A673 (cell line): ENCODE measurements around the gene FCHO1. TPM values are rescaled to one million over a fixed set of nuclear protein-coding genes. Genes with fewer than 3 reads are reported as not detected.
"Not testable (repeated sequence)": the region's sequence is repeated elsewhere in the genome, so short reads cannot be mapped to it uniquely, and the experiment has no call there.

Source experiments
- BruUV-seq: library from RNA; stranded (reverse); fragments of 400-500 nt; replicated peaks from 2 replicates; lab custom pipeline; 2021; lab: Mats Ljungman, UMichigan
- CTCF ChIA-PET: fragments of 300-600 bp; sonication (Branson Sonifier 250); formaldehyde crosslinking; loops from one replicate; lab custom pipeline; 2022; ENCODE audit warnings: antibody characterized with exemption; lab: Charles Lee
- POLR2A ChIA-PET: fragments of 300-600 bp; sonication (Branson Sonifier 250); formaldehyde crosslinking; loops from one replicate; lab custom pipeline; 2022; ENCODE audit warnings: antibody characterized with exemption; ENCODE audit not compliant: low non-redundant PET; lab: Charles Lee
- DNase-seq: peaks from one replicate; pipeline ENCODE4 v3.0.0-alpha.2; 2015; ENCODE audit warnings: low spot score
- H3K27ac ChIP-seq: fragments of 200-600 bp; sonication (generic); 2 replicates; pipeline ENCODE4 v1.5.1; 2016; ENCODE audit warnings: mixed run types, low read depth, mild to moderate bottlenecking, mixed read lengths, antibody characterized with exemption, low read length; ENCODE audit not compliant: poor library complexity, severe bottlenecking
- H3K27me3 ChIP-seq: fragments of 200-600 bp; sonication (generic); replicated peaks from 2 replicates; pipeline ENCODE4 v1.6.1; 2017; ENCODE audit warnings: mixed run types, low read depth, mild to moderate bottlenecking, mixed read lengths, antibody characterized with exemption, low read length; ENCODE audit not compliant: insufficient read depth, poor library complexity
- H3K36me3 ChIP-seq: fragments of 200-600 bp; sonication (generic); 2 replicates; pipeline ENCODE4 v1.6.1; 2016; ENCODE audit warnings: mixed run types, mild to moderate bottlenecking, mixed read lengths, antibody characterized with exemption, low read length; ENCODE audit not compliant: insufficient read depth, poor library complexity, severe bottlenecking
- H3K4me1 ChIP-seq: fragments of 200-600 bp; sonication (generic); 2 replicates; pipeline ENCODE4 v1.6.1; 2017; ENCODE audit warnings: mixed run types, mild to moderate bottlenecking, mixed read lengths, antibody characterized with exemption, low read length; ENCODE audit not compliant: insufficient read depth, poor library complexity, severe bottlenecking
- H3K4me3 ChIP-seq: fragments of 200-600 bp; sonication (generic); 2 replicates; pipeline ENCODE4 v1.5.1; 2016; ENCODE audit warnings: low read depth, mixed run types, mild to moderate bottlenecking, mixed read lengths, low read length; ENCODE audit not compliant: poor library complexity, severe bottlenecking
- H3K9me3 ChIP-seq: fragments of 200-600 bp; sonication (generic); 2 replicates; pipeline ENCODE4 v1.6.1; 2016; ENCODE audit warnings: mixed run types, low read depth, mild to moderate bottlenecking, mixed read lengths, antibody characterized with exemption, low read length; ENCODE audit not compliant: poor library complexity, severe bottlenecking
- EZH2 ChIP-seq: fragments of 200-600 bp; sonication (generic); IDR thresholded peaks from 2 replicates; pipeline ENCODE4 v1.6.1; 2017; ENCODE audit warnings: borderline replicate concordance, low read depth, mild to moderate bottlenecking, mixed read lengths, antibody characterized with exemption, low read length; ENCODE audit not compliant: poor library complexity, severe bottlenecking
- intact Hi-C: fragments of 100-400 bp; cut with micrococcal nuclease; formaldehyde crosslinking; loops from one replicate; pipeline ENCODE4 v1.10.0; 2022; ENCODE audit not compliant: unreplicated experiment
- total RNA-seq: library from RNA; stranded (reverse); gene quantifications from 2 replicates; pipeline ENCODE4 v1.2.3, GENCODE V29; 2021
- TF ChIP-seq, protein P1 (sequence below): fragments of 300-800, 200-600 bp; sonication (generic); conservative IDR thresholded peaks from 2 replicates; pipeline ENCODE4 v1.5.1; 2017; ENCODE audit warnings: low read depth, mild to moderate bottlenecking, antibody characterized with exemption, low read length, moderate library complexity, mixed read lengths

The FCHO1 gene
- total RNA-seq, 1 experiment from 2014 or later: 2.1 TPM

DNA sequence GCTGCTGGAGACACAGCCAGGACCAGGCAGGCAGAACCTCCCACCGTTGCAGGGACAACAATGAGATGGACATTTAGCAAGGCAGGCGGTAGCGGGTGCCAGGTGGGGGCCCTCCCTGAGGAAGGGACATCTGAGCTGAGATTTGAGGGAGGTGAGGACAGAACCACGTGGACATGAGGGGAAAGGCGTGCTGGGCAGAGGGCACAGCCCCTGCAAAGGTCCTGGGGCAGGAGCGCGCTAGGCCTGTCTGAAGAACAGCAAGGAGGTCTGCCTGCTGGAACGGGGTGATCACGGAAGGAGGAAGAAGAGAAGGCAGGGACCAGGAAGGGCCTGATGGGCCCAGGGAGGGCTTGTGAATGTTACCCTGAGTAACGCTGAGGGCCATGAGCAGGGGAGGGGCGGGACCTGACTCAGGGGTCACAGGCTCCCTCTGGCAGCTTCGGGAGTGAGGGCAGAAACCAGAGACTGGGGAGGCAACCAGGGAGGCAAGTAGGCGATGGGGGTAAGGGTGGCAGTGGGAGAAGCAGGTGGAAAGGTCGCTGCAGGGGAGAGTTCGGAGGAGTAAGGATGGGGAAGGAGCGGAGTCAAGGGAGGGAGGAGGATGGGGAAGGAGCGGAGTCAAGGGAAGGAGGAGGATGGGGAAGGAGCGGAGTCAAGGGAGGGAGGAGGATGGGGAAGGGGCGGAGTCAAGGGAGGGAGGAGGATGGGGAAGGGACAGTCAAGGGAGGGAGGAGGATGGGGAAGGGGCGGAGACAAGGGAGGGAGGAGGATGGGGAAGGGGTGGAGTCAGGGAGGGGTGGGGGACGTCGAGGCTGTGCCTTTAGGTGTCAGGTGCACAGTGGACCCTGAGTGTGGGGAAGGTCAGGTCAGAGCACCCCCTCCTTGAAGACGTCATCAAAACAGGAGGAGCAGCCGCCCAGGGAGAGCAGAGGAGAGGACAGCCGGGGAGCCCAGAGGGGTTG lies 28.0 kb downstream of the FCHO1 start:
- intact Hi-C loops: no loop called here
- H3K4me1 ChIP-seq: peaks cover 8% of the 10 kb centered on the region
- DNase-seq: peak; percentile 82
- no TSS peak for BruUV-seq
- ChIA-PET CTCF (no interaction called here), POLR2A (interaction anchor here (0.6 kb wide), 1 partner anchor 174 kb away, joined by 4 read pairs; no protein-coding TSS in a partner anchor)
- TF ChIP-seq EZH2: no peak
- TF ChIP-seq, protein P1, sequence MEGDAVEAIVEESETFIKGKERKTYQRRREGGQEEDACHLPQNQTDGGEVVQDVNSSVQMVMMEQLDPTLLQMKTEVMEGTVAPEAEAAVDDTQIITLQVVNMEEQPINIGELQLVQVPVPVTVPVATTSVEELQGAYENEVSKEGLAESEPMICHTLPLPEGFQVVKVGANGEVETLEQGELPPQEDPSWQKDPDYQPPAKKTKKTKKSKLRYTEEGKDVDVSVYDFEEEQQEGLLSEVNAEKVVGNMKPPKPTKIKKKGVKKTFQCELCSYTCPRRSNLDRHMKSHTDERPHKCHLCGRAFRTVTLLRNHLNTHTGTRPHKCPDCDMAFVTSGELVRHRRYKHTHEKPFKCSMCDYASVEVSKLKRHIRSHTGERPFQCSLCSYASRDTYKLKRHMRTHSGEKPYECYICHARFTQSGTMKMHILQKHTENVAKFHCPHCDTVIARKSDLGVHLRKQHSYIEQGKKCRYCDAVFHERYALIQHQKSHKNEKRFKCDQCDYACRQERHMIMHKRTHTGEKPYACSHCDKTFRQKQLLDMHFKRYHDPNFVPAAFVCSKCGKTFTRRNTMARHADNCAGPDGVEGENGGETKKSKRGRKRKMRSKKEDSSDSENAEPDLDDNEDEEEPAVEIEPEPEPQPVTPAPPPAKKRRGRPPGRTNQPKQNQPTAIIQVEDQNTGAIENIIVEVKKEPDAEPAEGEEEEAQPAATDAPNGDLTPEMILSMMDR: no peak
- no peaks in the 10 kb centered on the region for H3K36me3 ChIP-seq
- H3K27ac ChIP-seq: no peak overlapping the region
- no peaks in the 10 kb centered on the region for H3K9me3 ChIP-seq
- H3K4me3 ChIP-seq: no peak overlapping the region
- H3K27me3 ChIP-seq: no peaks in the 10 kb centered on the region

GRCh38 chr19:17780781-17781180 lies 29.5 kb downstream of the FCHO1 start:
- no peak for DNase-seq
- Histone ChIP-seq H3K4me3 (no peak overlapping the region), H3K9me3 (no peaks in the 10 kb centered on the region), H3K36me3 (no peaks in the 10 kb centered on the region), H3K4me1 (peaks cover 8% of the 10 kb centered on the region), H3K27me3 (no peaks in the 10 kb centered on the region), H3K27ac (no peak overlapping the region)
- no TSS peak for BruUV-seq
- no peak for TF ChIP-seq EZH2
- TF ChIP-seq, protein P1: no peak
- POLR2A ChIA-PET: no interaction called here
- intact Hi-C loops: no loop called here
- CTCF ChIA-PET: no interaction called here

GRCh38 chr19:17783721-17784120 lies 32.4 kb downstream of the FCHO1 start:
- CTCF ChIA-PET: interaction anchor here (0.7 to 1.2 kb wide), 2 partner anchors 287 to 324 kb away, joined by 3 to 4 read pairs; no protein-coding TSS in a partner anchor
- H3K27me3 ChIP-seq, H3K27ac ChIP-seq, H3K9me3 ChIP-seq, H3K4me1 ChIP-seq, H3K36me3 ChIP-seq, DNase-seq, POLR2A ChIA-PET, BruUV-seq, H3K4me3 ChIP-seq, intact Hi-C loops: not testable (repeated sequence)
